SK-N-SH treated with all-trans-retinoic acid at 6 μM for 48 hours (cell line): Measurements from ENCODE around the gene VILL.

ENCODE experiments used
- ATAC-seq: fragments of 200-7000 bp; cut with Tn5 transposase; 3 replicates; pipeline ENCODE4 v1.9.1; 2020; ENCODE audit warnings: mild to moderate bottlenecking, moderate library complexity
- ARNTL ChIP-seq: fragments of 450-650 bp; formaldehyde crosslinking; IDR thresholded peaks from 2 replicates; pipeline ENCODE4 v1.5.0; 2020; ENCODE audit warnings: low read depth, mild to moderate bottlenecking, moderate library complexity, borderline replicate concordance
- BACH2 ChIP-seq: fragments of 250-450 bp; sonication (Bioruptor Pico); IDR thresholded peaks from 2 replicates; pipeline ENCODE4 v1.9.0; 2021; ENCODE audit warnings: mild to moderate bottlenecking, borderline replicate concordance
- CREB5 ChIP-seq: fragments of 250-450 bp; sonication (Bioruptor Pico); IDR thresholded peaks from 2 replicates; pipeline ENCODE4 v1.5.1; 2020; ENCODE audit warnings: low read depth, mild to moderate bottlenecking, moderate library complexity
- CSDC2 ChIP-seq: fragments of 250-450 bp; sonication (Bioruptor Pico); IDR thresholded peaks from 2 replicates; pipeline ENCODE4 v1.5.0; 2020; ENCODE audit warnings: mild to moderate bottlenecking, moderate library complexity
- CSRNP3 ChIP-seq: fragments of 250-450 bp; sonication (Bioruptor Pico); IDR thresholded peaks from 2 replicates; pipeline ENCODE4 v1.5.1; 2021; ENCODE audit warnings: mild to moderate bottlenecking, moderate library complexity
- ESRRG ChIP-seq: fragments of 250-450 bp; sonication (Bioruptor Pico); IDR thresholded peaks from 2 replicates; pipeline ENCODE4 v1.6.1; 2021; ENCODE audit warnings: mild to moderate bottlenecking
- ISL1 ChIP-seq: fragments of 250-450 bp; sonication (Bioruptor Pico); IDR thresholded peaks from 2 replicates; pipeline ENCODE4 v2.1.2; 2022; ENCODE audit warnings: mild to moderate bottlenecking, moderate library complexity
- OSR1 ChIP-seq: fragments of 250-450 bp; sonication (Bioruptor Pico); IDR thresholded peaks from 2 replicates; pipeline ENCODE4 v1.8.0; 2022; ENCODE audit warnings: moderate library complexity, mild to moderate bottlenecking, inconsistent platforms
- POU6F1 ChIP-seq: fragments of 250-450 bp; sonication (Bioruptor Pico); IDR thresholded peaks from 2 replicates; pipeline ENCODE4 v1.8.0; 2021; ENCODE audit warnings: low read depth, mild to moderate bottlenecking, moderate library complexity, borderline replicate concordance
- PPARA ChIP-seq: fragments of 250-450 bp; sonication (Bioruptor Pico); IDR thresholded peaks from 2 replicates; pipeline ENCODE4 v1.5.0; 2020; ENCODE audit warnings: mild to moderate bottlenecking, borderline replicate concordance
- RARB ChIP-seq: fragments of 250-450 bp; sonication (Bioruptor Pico); IDR thresholded peaks from 2 replicates; pipeline ENCODE4 v1.8.0; 2021; ENCODE audit warnings: mild to moderate bottlenecking, moderate library complexity
- SNAI2 ChIP-seq: fragments of 250-450 bp; sonication (Bioruptor Pico); IDR thresholded peaks from 2 replicates; pipeline ENCODE4 v1.5.0; 2020; ENCODE audit warnings: mild to moderate bottlenecking, moderate library complexity
- TCF4 ChIP-seq: fragments of 250-450 bp; sonication (Bioruptor Pico); IDR thresholded peaks from 2 replicates; pipeline ENCODE4 v1.8.0; 2021; ENCODE audit warnings: mild to moderate bottlenecking, moderate library complexity, borderline replicate concordance
- TOX ChIP-seq: fragments of 250-450 bp; sonication (Bioruptor Pico); IDR thresholded peaks from 2 replicates; pipeline ENCODE4 v1.8.0; 2021; ENCODE audit warnings: mild to moderate bottlenecking, moderate library complexity, borderline replicate concordance
- TSHZ2 ChIP-seq: fragments of 250-450 bp; sonication (Bioruptor Pico); IDR thresholded peaks from 2 replicates; pipeline ENCODE4 v1.5.0; 2020; ENCODE audit warnings: mild to moderate bottlenecking, moderate library complexity
- ZC3H10 ChIP-seq: fragments of 250-450 bp; sonication (Bioruptor Pico); IDR thresholded peaks from 2 replicates; pipeline ENCODE4 v1.5.1; 2021; ENCODE audit warnings: mild to moderate bottlenecking, moderate library complexity
- ZFP3 ChIP-seq: fragments of 250-450 bp; sonication (Bioruptor Pico); IDR thresholded peaks from 2 replicates; pipeline ENCODE4 v1.5.0; 2020; ENCODE audit warnings: mild to moderate bottlenecking, moderate library complexity
- ZFP30 ChIP-seq: fragments of 450-650 bp; formaldehyde crosslinking; IDR thresholded peaks from 2 replicates; pipeline ENCODE4 v1.5.0; 2022; ENCODE audit warnings: mild to moderate bottlenecking, moderate library complexity
- ZNF565 ChIP-seq: fragments of 450-650 bp; formaldehyde crosslinking; conservative IDR thresholded peaks from 2 replicates; pipeline ENCODE4 v1.5.0; 2020; ENCODE audit warnings: low read depth, mild to moderate bottlenecking, moderate library complexity
- ZNF70 ChIP-seq: fragments of 450-650 bp; formaldehyde crosslinking; IDR thresholded peaks from 2 replicates; pipeline ENCODE4 v1.5.0; 2020; ENCODE audit warnings: mild to moderate bottlenecking, moderate library complexity
- ZNF8 ChIP-seq: fragments of 450-650 bp; formaldehyde crosslinking; IDR thresholded peaks from 2 replicates; pipeline ENCODE4 v1.5.0; 2020; ENCODE audit warnings: mild to moderate bottlenecking, moderate library complexity

VILL gene

GRCh38 chr3:38021196-38021595, 30.6 kb downstream of the VILL start:
- TF ChIP-seq RARB (CRISPR knock-in tag) (no peak), ZFP3 (CRISPR knock-in tag) (no peak), ZNF565 (CRISPR knock-in tag) (no peak), ZC3H10 (CRISPR knock-in tag) (no peak), ARNTL (CRISPR knock-in tag) (no peak), CSRNP3 (CRISPR knock-in tag) (no peak), ZFP30 (CRISPR knock-in tag) (no peak), OSR1 (CRISPR knock-in tag) (no peak), POU6F1 (CRISPR knock-in tag) (no peak), CSDC2 (CRISPR knock-in tag) (no peak), PPARA (CRISPR knock-in tag) (no peak), ESRRG (CRISPR knock-in tag) (no peak), ZNF8 (CRISPR knock-in tag) (no peak), SNAI2 (no peak), TSHZ2 (CRISPR knock-in tag) (no peak), ZNF70 (CRISPR knock-in tag) (no peak)
- ATAC-seq, result no peak

GRCh38 chr3:38022301-38022700, 31.7 kb downstream of the VILL start:
- no peak for ATAC-seq
- TF ChIP-seq OSR1 (CRISPR knock-in tag) (no peak), ZFP3 (CRISPR knock-in tag) (no peak), ZFP30 (CRISPR knock-in tag) (no peak), SNAI2 (no peak), CREB5 (CRISPR knock-in tag) (no peak), RARB (CRISPR knock-in tag) (no peak)
- TF ChIP-seq, all 23 proteins: peak for 0

- no peak for ATAC-seq
- TF ChIP-seq TOX (CRISPR knock-in tag) (no peak), CSDC2 (CRISPR knock-in tag) (no peak)
Observed at GRCh38 chr3:38022896-38023709, 32.5 kb downstream of the VILL start.

- ATAC-seq, result no peak
- TF ChIP-seq ARNTL (CRISPR knock-in tag), result no peak
- TF ChIP-seq BACH2 (CRISPR knock-in tag), result no peak
- TF ChIP-seq ZNF565 (CRISPR knock-in tag), result no peak
- no peak for TF ChIP-seq ZNF8 (CRISPR knock-in tag)
- no peak for TF ChIP-seq SNAI2
- no peak for TF ChIP-seq PPARA (CRISPR knock-in tag)
- TF ChIP-seq ZFP3 (CRISPR knock-in tag), result no peak
- TF ChIP-seq RARB (CRISPR knock-in tag), result no peak
- no peak for TF ChIP-seq POU6F1 (CRISPR knock-in tag)
- no peak for TF ChIP-seq TCF4 (CRISPR knock-in tag)
- TF ChIP-seq ZNF70 (CRISPR knock-in tag), result no peak
- no peak for TF ChIP-seq OSR1 (CRISPR knock-in tag)
- no peak for TF ChIP-seq ESRRG (CRISPR knock-in tag)
- no peak for TF ChIP-seq TSHZ2 (CRISPR knock-in tag)
- TF ChIP-seq ISL1 (CRISPR knock-in tag), result no peak
- no peak for TF ChIP-seq ZC3H10 (CRISPR knock-in tag)
Observed at GRCh38 chr3:38026856-38027255, 36.3 kb downstream of the VILL start.
